Activated CD4-positive, CD25-positive, alpha-beta regulatory T cell treated with anti-CD3 and anti-CD28 coated beads, Interleukin-2, amount 50 U/mL, for 72 hours (primary cell): Measurements from ENCODE around the gene SHISA2.

ENCODE experiments used
- DNase-seq: peaks from one replicate; pipeline ENCODE4 v3.0.0; 2021

SHISA2 gene

GRCh38 chr13:26017196-26017921, 34.5 kb downstream of the SHISA2 start:
- no peak for DNase-seq

- no peak for DNase-seq
Observed at GRCh38 chr13:26016189-26016588, 35.6 kb downstream of the SHISA2 start.

GRCh38 chr13:26015271-26016125, 36.3 kb downstream of the SHISA2 start:
- DNase-seq = no peak

GRCh38 chr13:26012995-26013394, 38.8 kb downstream of the SHISA2 start:
- DNase-seq = no peak

GRCh38 chr13:26011996-26012821, 39.6 kb downstream of the SHISA2 start:
- DNase-seq = peak; percentile 56

GRCh38 chr13:26011208-26011573, 40.6 kb downstream of the SHISA2 start:
- DNase-seq = no peak

- no peak for DNase-seq
Observed at GRCh38 chr13:26010487-26011207, 41.2 kb downstream of the SHISA2 start.

- no peak for DNase-seq
Observed at GRCh38 chr13:26007261-26008125, 44.3 kb downstream of the SHISA2 start.
